Effector memory CD4-positive, alpha-beta T cell (primary cell): ENCODE measurements around the gene OXNAD1.

Experiments used
- DNase-seq, 3 donors: peaks; one replicate each; pipeline ENCODE4 v3.0.0-alpha.2; 2020
- H3K27ac ChIP-seq: 2 replicates; pipeline ENCODE4 v1.7.0; 2013; ENCODE audit warnings: mild to moderate bottlenecking, low read length, moderate library complexity; ENCODE audit not compliant: insufficient read depth, poor library complexity, severe bottlenecking
- H3K27me3 ChIP-seq: replicated peaks from 2 replicates; pipeline ENCODE4 v1.7.0; 2013; ENCODE audit warnings: mild to moderate bottlenecking, low read length; ENCODE audit not compliant: insufficient read depth, control insufficient read depth, poor library complexity, severe bottlenecking
- H3K36me3 ChIP-seq: 2 replicates; pipeline ENCODE4 v1.7.0; 2013; ENCODE audit warnings: mild to moderate bottlenecking, low read length, moderate library complexity; ENCODE audit not compliant: control insufficient read depth, insufficient read depth
- H3K4me1 ChIP-seq: 2 replicates; pipeline ENCODE4 v1.7.0; 2013; ENCODE audit warnings: low read length, mild to moderate bottlenecking; ENCODE audit not compliant: control insufficient read depth, insufficient read depth, poor library complexity, severe bottlenecking
- H3K4me3 ChIP-seq: 2 replicates; pipeline ENCODE4 v1.7.0; 2013; ENCODE audit warnings: low read length, low read depth, mild to moderate bottlenecking; ENCODE audit not compliant: insufficient read depth, poor library complexity, severe bottlenecking
- H3K9me3 ChIP-seq: 2 replicates; pipeline ENCODE4 v1.7.0; 2013; ENCODE audit warnings: mild to moderate bottlenecking, low read length, moderate library complexity; ENCODE audit not compliant: control insufficient read depth

The OXNAD1 gene

DNA sequence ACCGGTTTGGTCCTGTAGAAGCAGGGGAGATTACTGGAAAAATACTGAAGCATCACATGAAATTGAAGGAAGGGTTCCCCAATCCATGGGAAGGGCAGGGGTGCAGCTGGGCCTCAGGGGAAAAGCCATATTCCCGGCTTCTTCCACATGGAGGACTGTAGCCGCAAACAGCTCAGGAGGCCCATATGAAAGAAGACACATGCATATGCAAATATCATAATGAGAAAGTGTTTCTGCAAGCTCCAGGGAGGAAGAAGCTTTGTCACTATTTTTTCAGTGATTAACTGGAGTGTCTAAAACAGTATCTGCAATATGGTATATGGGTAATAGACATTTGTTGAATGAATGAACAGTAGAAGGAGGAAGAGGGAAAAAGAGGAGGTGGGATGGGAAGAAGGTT lies 19.4 kb upstream of the OXNAD1 start:
- Histone ChIP-seq H3K4me3 (no peak overlapping the region), H3K9me3 (no peaks in the 10 kb centered on the region), H3K27ac (no peak overlapping the region), H3K4me1 (no peaks in the 10 kb centered on the region), H3K27me3 (no peaks in the 10 kb centered on the region), H3K36me3 (no peaks in the 10 kb centered on the region)
- no peak for DNase-seq

DNA sequence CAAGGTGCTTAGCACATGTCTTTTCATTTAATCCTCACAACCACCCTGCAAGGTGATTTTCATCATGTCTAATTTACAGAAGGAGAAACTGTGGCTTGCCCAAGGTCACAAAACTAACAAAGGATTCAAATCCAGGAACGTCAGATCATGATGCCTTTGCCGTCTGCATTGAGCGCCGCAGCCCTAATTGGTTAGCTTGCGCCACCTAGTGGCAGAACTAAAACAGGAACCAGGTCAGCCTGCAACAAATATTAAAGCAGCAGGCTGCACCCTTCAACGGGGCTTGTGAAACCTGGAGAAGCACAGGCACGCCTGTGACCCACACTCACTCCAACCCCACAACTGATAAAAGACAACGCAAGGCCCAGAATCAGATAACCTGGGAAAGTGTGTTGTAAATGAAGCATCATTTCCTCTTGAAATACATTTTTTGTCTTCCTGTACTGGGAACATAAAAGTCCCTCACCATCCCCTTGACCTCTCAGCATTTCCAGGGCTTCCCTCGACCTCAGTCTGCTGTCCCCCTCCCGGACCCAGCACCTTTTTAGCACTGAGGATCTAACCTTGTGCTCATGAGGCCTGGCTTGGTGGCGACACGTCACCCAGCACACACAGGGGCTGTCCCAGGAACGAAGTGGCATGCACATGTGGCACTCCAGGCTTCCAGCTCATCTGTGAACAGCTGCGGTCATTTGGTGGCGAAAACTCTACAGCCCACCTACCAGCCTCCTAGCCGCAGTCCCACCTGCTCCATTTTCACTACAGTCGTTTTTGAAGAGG lies 17.5 kb upstream of the OXNAD1 start:
- no peaks in the 10 kb centered on the region for H3K36me3 ChIP-seq
- H3K27me3 ChIP-seq, result no peaks in the 10 kb centered on the region
- H3K27ac ChIP-seq, result no peak overlapping the region
- H3K4me3 ChIP-seq, result no peak overlapping the region
- H3K4me1 ChIP-seq, result no peaks in the 10 kb centered on the region
- no peaks in the 10 kb centered on the region for H3K9me3 ChIP-seq
- peak; percentile 51 to 68 (median 53) for DNase-seq

DNA sequence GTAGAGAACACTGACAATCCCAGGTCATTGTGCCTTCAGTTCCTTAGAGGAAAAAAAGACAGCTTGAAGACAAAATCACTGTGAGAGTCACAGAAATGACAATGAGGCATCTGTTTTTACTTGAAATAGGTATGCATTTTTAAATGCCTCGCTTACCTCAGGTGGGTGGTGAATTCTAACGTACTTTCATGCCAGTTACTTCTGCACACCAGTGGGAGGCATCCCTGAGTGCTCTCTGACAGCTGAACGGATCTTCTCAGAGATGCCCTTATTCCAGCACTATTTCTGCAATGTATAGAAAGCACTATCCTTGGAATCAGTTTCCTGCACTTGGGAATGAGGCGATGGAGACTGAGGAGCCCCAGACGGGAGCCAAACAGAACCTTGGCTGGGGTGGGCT lies 16.5 kb upstream of the OXNAD1 start:
- no peaks in the 10 kb centered on the region for H3K36me3 ChIP-seq
- no peaks in the 10 kb centered on the region for H3K27me3 ChIP-seq

DNA sequence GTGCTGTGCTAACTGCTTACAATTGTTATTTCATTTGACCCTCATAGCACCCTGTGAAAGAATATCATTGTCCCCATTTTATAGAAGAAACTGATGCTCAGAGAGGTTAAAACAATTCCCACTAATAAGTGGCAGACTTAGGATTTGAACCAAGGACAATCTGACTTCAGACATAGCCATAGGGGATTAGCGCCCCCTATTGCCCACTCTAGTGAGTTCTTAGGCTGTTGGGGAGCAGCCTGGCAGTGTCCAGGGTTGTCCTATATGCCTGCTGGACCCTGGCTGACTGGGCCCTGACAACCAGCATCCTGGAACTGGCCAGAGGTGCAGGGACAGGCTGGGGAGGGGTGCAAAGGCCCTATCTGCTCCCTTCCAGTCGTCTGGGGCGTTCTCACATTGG lies 15.7 kb upstream of the OXNAD1 start:
- no peaks in the 10 kb centered on the region for H3K36me3 ChIP-seq
- H3K27me3 ChIP-seq, result no peaks in the 10 kb centered on the region
- H3K27ac ChIP-seq, result no peak overlapping the region
- no peak overlapping the region for H3K4me3 ChIP-seq
- no peak for DNase-seq
- no peaks in the 10 kb centered on the region for H3K4me1 ChIP-seq
- H3K9me3 ChIP-seq, result no peaks in the 10 kb centered on the region

More for the DNA sequence above, 16.5 kb upstream of the OXNAD1 start:
- no peaks in the 10 kb centered on the region for H3K9me3 ChIP-seq
- H3K4me1 ChIP-seq, result no peaks in the 10 kb centered on the region
- no peak overlapping the region for H3K4me3 ChIP-seq
- no peak overlapping the region for H3K27ac ChIP-seq
- no peak for DNase-seq

DNA sequence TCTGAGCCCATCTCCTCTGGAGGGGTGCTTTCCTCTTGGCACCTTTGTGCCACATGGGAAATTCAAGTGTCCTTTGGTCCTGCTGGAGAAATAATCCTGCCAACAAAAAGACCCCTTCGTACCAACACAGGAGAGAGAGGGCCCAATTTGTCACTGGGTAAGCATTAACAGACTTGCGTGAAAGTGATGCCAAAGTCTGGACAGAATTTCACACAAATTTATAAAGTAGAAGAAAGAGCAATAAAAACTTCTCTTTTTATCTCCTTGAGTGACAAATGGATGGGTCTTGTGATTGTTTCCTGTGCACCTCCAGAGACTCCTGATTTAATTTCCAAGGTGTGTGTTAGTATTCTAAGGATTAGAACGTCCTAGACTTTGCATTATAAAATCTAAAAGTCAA lies 15.1 kb upstream of the OXNAD1 start:
- Histone ChIP-seq H3K4me1 (no peaks in the 10 kb centered on the region), H3K36me3 (no peaks in the 10 kb centered on the region), H3K9me3 (no peaks in the 10 kb centered on the region), H3K27ac (no peak overlapping the region), H3K27me3 (no peaks in the 10 kb centered on the region), H3K4me3 (no peak overlapping the region)
- DNase-seq, result no peak

DNA sequence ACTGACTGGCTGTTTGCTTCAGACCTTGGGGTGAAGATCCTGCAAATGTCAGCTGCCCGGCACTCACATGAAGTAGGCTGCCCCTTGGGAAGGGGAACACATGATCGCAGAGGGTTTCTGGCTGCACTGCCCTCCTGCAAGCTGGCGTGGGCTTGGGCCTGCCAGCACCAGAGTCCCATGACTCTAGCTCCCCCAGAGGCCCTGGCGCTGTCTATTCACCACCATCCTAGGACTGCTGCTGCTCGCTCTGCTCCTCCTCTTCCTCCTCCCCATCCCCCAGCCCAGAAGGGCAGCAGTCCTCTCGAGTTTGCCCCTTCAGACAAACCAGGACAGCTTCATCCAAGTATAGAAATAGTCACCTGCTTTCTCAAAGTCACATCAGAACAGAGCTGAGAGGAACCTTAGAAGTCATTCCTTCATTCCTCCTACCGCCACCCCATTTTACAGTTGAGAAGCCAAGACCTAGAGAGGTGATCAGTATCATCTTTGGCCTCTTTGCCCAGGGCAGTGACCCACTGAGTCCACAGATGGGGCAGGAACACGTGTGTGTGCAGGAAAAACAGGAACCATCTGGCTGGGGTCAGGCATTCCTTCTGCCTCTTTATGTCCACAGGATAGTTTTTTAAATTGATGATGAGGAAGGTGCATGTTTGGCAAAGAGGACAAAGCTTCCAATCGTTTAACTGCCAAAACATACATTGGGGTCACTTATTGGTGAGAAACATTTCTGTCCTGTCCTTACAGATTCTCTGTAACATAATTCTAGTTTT lies 13.5 kb upstream of the OXNAD1 start:
- H3K4me3 ChIP-seq, result no peak overlapping the region
- no peak for DNase-seq
- H3K9me3 ChIP-seq, result no peaks in the 10 kb centered on the region
- no peak overlapping the region for H3K27ac ChIP-seq
- H3K36me3 ChIP-seq, result no peaks in the 10 kb centered on the region
- H3K27me3 ChIP-seq, result no peaks in the 10 kb centered on the region
- H3K4me1 ChIP-seq, result no peaks in the 10 kb centered on the region

DNA sequence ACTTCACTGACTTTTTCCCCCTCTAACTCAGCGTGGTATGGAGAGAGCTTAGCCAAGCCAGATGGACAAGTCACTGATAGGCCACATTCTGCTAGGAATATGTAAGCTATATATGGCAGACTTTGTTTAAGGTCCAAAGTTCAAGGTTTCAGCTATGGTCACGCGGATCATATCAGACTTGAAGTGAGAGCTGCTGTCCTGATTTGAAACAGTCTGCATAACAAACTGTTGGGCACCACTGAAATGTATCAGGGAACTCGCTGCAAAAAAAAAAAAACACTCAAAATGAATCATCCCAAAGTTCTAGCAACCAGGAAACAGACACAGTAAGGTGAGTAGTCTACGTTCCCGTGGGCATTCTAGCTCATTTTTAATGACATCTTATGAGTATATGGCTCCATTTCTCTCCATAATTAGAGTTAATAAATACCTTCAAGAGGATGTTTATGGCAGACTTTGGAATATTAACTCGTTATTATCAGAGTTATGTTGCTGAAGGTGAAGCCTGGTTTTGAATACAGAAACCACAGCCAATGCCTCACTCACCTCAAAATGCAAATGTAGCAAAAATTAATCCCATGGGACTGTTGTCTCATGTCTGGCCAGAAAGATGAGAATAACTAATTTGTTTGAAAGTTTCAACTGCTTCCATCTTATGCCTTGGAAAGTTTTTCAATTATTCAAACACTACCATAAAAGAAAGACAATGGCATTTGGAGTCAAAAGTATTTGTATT lies 12.6 kb upstream of the OXNAD1 start:
- DNase-seq, result no peak
- no peak overlapping the region for H3K27ac ChIP-seq

DNA sequence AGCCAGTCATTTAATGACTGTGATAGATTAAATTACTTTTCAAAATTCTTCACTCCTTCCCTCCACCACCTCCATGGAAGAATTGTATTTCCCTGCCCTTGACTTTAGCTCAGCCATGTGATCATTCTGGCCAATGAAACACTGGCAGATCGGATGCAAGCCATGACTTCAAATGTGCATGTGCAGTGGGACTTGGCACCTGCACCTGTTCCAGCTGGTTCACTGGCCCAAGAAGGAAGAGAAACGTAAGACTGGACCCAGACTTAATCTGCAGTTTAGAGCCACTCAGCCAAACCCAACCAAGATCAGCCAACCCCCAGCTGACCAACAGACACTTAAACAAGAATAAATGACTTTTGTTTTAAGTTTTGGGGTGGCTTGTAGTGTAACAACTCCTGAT lies 12.0 kb upstream of the OXNAD1 start:
- H3K27me3 ChIP-seq, result no peaks in the 10 kb centered on the region
- H3K4me1 ChIP-seq, result no peaks in the 10 kb centered on the region
- no peaks in the 10 kb centered on the region for H3K36me3 ChIP-seq
- H3K27ac ChIP-seq, result no peak overlapping the region
- DNase-seq, result no peak
- no peaks in the 10 kb centered on the region for H3K9me3 ChIP-seq
- H3K4me3 ChIP-seq, result no peak overlapping the region

More for the DNA sequence above, 12.6 kb upstream of the OXNAD1 start:
- Histone ChIP-seq H3K9me3 (no peaks in the 10 kb centered on the region), H3K4me1 (no peaks in the 10 kb centered on the region), H3K36me3 (no peaks in the 10 kb centered on the region), H3K27me3 (no peaks in the 10 kb centered on the region), H3K4me3 (no peak overlapping the region)

DNA sequence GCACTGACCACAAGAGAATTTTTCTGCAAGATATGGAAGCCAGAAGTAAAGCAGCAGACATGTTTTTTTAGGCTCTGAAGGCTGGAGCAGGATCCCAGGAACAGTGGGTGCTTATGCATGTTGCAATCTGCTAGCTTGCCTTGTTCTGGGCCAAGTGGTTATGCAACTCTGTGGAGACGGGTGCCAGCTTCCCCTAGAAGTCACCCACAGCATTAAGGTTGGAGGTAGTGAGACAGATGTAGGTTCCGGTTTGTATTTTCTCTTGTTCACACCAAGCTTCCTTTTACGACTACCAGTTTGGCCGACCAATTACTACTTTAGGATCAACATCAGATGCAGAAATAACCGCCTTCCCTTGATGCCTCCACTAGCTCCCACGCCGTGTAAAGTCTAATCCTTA lies 11.4 kb upstream of the OXNAD1 start:
- Histone ChIP-seq H3K27ac (no peak overlapping the region), H3K4me3 (no peak overlapping the region), H3K9me3 (no peaks in the 10 kb centered on the region), H3K36me3 (no peaks in the 10 kb centered on the region), H3K27me3 (no peaks in the 10 kb centered on the region), H3K4me1 (no peaks in the 10 kb centered on the region)
- DNase-seq, result no peak

DNA sequence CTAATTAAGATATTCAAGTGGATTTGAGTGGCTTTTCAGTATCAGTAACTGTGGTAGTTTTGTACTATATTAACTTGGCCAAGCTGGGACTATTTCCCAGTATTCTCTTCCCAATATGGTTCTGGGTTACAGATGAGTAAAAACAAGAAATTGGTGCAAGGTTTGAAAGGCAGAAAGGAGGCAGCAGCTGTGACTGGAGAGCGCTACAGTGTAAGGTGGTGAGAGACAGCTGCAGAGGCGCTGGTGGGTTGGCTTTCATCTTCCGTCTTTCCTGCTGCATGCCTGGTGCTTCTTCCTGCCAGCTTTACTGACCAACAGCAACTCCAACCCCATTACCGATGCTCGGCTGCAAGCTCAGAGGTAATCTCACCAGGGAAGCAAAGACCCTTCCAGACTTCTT lies 10.1 kb upstream of the OXNAD1 start:
- DNase-seq, result no peak
- no peaks in the 10 kb centered on the region for H3K27me3 ChIP-seq
- peaks cover 4% of the 10 kb centered on the region for H3K36me3 ChIP-seq
- H3K4me3 ChIP-seq, result no peak overlapping the region
- H3K27ac ChIP-seq, result no peak overlapping the region
- H3K9me3 ChIP-seq, result no peaks in the 10 kb centered on the region
- no peaks in the 10 kb centered on the region for H3K4me1 ChIP-seq
